GM18870 (cell line): ENCODE results near the gene FLT4.

Experiments
- ATAC-seq: cut with Tn5 transposase; IDR thresholded peaks from one replicate; pipeline ENCODE4 v1.9.1; 2021; ENCODE audit warnings: moderate library complexity; ENCODE audit not compliant: unreplicated experiment

Gene FLT4

DNA sequence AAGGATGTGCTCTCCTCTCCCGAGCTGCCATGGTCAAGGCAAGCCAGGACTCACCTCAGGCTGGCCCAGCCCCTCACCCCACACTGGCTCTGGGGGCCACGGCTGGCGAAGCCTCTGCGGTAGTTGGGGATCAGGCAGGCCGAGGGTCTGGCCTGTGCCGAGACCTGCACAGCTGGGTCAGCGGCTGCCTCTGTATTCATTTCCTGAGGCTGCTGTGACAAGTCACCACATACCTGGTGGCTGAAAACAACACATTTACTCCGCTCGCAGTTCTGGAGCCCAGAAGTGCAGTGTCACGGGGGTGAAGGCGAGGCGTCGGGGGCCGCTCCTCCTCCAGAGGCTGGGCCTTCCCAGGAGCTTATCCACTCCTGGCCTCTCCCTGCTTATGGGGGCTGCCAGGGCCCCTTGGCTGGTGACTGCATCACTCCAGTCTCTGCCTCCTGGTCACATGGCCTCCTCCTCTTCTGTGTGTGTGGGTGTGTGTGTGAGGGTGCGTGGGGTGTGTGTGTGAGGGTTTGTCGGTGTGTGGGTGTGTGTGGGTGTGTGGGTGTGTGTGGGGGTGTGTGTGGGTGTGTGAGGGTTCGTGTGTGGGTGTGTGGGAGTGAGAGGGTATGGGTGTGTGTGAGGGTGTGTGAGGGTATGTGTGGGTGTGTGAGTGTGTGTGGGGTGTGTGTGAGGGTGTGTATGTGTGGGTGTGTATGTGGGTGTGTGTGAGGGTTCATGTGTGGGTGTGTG lies 54.9 kb downstream of the FLT4 start:
- no peak for ATAC-seq

DNA sequence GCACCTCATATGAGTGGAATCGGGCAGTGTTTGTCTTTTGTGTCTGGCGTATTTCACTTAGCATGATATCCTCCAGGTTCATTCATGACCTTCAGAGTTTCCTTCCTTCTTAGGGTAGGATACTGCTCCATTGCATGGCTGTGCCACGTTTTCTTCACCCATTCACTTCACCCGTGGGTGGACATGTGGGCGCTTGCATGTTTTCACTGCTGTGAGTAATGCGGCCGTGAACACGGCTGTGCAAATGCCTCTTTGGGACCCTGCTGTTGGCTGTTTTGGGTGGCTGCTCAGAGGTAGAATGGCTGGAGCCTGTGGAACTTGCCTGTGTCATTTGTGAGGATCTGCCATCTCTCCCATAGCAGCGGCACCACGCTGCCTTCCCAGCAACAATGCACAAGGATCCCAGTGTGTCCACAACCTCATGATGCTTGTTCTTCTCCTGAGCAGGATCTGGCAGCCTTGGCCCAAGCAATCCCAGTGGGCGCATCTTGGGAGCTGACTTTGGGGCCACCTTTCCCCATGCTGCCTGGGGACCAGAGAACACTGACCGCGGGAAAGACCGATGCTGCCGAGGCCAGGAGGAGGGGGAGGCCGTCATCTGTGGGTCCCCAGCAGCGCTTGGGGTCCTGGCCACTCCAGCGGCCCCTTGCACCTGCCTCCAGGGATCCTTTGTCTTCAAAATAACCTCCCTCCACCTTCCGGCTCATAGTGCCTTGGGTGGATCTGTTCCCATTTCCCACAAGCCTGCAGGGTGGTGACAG lies 55.8 kb downstream of the FLT4 start:
- no peak for ATAC-seq

DNA sequence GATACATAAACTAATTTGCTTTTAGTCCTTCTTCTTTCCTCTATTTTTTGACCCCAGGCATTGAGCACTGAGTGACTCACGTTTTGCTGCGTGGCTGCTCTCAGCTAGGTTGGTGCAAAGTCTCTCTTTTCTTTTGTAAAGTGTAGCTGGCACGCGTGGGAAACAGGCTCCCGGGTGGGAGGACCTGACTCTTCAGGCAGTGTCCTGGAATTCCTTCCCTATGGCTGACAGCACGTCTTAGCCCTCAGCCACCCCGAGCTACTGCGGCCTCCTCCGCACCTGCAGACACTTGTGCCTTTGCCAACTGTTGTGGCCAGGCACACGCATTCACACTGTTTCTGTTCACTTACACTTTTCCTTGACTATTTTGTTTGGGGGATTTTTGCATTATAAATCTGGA lies 57.2 kb downstream of the FLT4 start:
- ATAC-seq: no peak

DNA sequence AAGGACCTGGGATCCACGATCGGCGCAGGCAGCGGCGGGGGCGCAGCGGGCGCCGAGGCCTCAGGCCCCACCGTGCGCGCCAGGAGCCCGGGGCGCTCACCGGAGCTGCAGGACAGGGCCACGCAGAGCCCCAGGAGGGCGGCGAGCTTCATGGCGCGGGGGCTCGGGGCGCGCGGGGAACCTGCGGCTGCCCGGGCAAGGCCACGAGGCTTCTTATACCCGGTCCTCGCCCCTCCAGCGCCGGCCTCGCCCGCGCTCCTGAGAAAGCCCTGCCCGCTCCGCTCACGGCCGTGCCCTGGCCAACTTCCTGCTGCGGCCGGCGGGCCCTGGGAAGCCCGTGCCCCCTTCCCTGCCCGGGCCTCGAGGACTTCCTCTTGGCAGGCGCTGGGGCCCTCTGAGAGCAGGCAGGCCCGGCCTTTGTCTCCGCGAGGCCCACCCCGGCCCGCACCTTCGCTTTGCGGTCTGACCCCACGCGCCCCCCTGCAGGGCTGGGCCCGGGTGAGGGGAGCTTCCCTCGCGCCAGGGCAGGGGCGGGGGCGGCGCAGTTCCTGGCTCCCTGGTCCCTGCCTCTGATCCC lies 58.0 kb downstream of the FLT4 start, which contains the start of gene SCGB3A1:
TSS of gene SCGB3A1 (minus strand) at position 189 of the 577 bp plus-strand sequence. CDS start at position 152, 37 bp downstream.
- ATAC-seq: no peak

DNA sequence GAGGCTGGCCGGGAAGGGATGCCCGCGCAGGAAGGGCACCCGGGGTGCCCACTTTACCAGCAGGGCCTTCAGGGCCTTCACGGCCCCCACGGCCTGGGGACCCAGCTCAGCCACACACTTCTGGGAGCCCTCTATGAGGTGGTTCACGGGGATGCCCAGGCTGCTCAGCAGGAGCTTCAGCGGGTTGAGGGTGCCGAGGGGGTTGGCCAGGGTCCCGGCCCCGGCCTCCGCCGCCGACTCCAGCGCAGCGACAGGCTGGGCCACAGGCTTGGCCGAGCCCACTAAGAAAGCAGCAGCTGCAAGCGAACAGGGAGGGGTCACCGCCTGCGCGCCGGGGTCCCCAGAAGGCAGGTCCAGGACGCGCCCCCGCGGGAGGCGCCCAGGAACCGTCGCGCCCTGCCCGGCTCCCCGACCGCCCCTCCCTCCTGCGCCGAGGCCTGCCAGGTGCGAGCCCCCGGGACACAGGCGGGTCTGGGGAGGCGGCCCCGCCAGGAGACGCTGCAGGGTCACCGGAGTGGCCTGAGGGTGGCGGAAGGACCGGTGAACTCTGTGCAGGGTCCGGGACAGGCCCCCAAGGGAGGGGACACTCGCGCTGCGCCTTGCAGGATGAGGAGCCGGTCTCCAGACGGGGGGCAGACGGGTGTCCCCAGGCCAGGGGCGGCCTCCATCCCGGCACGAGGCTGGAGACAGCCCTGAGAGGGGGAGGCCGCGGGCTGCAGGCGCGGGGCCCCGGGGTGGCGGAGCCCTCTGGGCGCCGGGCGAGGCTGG lies 58.7 kb downstream of the FLT4 start:
- no peak for ATAC-seq

DNA sequence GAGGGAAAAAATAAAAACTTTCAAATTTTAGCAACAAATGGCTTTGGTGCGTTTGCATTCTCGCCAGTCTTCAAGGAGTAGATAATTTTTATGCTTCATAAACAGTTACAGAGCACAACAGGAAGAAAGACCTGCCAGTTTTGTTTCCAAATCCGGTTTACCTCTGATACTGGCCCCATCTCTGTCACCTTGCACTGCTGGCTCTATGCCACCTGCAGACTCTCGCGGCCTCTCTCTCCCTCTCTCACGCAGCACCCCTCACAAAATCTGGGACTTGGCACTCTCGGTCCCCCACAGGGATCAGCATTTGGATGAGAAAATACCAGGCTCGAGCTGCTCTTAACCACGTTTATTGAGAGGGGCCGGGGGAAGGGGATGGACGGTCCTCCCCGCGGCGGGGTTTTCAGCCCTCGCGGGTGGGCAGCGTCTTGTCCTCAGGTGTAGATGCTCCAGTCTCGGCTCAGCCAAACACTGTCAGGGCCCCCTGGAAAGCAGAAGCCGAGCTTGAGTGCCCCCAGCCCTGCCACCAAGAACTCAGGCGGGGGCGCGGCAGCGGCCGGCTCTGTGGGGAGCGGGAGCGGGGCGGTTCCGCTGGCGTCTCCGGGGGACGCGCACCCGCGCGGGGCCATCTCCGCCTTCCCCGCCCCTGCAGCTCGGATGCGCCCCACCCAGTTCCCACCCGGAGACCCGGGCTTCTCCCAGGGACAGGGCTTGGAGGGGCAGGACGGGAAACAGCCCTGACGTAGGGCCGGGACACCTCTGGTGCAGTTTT lies 59.4 kb downstream of the FLT4 start:
- no peak for ATAC-seq

DNA sequence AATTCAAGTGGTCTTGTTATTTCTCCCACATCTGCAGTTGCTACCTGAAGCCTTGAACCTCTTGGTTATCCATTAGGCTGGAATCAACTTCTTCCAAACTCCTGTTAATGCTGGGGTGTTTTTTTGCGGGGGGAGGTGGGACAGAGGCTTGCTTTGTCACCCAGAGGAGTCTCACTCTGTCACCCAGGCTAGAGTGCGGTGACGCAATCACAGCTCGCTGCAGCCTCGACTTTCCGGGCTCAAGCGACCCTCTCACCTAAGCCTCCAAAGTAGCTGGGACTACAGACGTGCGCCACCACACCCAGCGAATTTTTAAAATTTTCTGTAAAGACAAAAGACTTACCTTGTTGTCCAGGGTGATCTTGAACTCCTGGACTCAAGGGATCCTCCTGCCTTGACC lies 62.5 kb downstream of the FLT4 start:
- no peak for ATAC-seq

DNA sequence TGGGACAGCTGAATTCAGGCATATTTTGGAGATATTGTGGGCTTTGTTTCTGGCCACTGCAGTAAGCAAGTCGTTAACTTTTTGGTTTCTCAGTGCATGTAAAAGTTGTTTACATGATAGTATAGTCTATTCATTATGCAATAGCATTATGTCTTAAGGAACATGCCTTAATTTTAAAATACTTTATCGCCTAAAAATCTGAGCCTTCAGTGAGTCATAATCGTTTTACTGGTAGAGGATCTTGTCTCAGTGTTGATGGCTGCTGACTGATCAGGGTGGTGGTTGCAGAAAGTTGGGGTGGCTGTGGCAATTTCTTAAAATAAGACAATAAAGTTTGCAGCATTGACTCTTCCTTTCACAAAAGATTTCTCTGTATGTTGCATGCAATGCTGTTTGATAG lies 63.2 kb downstream of the FLT4 start:
- no peak for ATAC-seq

DNA sequence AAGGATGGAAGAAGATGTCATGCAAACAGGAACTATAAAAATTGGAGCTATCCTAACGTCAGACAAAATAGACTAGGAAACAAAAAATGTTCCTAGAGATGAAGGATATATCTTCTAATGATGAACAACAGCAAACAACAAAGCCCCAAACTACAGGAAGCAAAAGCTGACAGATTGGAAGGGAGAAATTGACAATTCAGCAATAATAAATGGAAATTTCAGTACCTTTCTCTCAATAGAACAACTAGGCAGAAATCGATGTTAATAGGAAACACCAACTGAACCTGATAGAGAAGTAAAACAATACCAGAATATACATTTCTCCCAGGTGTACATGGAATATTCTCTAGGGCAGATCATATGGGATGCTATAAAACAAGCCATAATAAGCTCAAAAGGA lies 65.7 kb downstream of the FLT4 start:
- ATAC-seq: no peak

DNA sequence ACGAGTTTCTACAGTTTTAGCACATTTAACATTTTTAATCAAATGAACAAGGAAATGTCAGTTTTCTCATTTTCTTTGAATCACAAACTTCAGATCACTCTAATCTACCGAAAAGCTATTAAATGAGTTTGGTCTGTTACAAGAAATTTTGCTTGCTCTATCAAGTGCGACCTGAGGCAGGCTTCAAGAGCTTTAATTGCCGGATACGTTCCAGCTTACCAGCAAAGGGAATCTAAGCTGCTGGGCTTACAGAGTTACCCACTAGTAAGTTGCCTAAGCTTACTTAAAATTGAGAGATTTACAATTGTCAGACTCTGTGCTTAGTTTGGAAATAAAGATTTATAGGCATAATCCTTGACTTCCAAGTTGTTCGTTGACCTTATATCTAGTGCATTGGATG lies 68.7 kb downstream of the FLT4 start:
- no peak for ATAC-seq

DNA sequence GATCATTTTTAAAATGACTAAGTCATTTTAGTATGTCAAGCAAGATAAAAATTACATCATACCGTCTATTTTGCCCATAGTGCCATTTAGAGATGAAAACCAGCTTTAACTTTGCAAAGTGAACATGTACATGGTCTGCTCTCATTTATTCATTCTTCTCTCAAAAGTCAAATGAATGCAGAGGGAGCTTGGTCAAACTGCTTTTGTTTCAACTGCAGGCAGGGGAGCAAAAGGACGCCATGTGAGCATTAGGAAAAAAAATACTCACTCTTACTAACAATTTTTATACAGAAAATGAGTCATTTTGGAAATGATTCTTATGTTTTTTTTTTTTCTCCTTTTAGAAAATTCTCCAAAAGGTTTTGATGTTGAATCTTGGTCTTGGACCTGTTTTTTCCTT lies 73.8 kb downstream of the FLT4 start:
- ATAC-seq: no peak

DNA sequence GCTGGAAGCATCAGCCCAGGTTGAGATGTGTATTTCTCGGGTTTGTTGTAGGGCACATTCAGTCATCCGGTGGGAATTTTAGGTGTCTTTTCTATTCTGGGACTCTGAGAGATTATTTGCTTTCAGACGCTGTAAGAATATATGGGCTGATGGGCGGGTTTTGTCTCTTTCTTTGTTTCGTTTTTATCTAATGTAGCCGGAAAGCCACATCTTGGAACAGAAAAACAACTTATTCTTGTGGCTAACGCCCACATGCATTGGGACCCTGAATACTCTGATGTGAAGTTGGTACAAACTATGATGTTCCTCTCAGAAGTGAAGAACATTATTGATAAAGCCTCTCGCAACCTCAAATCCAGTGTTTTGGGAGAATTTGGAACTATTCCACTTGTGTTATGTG lies 80.5 kb downstream of the FLT4 start:
- ATAC-seq: no peak

DNA sequence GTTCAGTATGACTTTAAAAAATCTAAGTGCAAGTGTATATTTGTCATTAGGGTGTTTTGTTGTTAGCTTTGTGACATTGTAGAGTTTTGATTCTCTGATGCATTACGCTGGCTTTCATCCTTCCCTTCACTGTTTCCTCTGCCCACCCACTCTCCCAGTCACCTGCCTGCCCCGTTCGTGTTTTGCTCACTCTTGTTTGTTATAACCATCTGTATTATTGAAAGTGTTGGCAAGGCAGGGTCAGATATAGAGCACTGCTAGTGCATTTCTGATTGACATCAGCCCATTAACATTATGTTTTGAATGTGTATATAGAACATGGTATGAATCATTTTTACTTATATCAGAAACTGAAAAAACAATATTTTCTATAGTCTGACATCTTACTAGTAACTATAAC lies 85.4 kb downstream of the FLT4 start:
- no peak for ATAC-seq

DNA sequence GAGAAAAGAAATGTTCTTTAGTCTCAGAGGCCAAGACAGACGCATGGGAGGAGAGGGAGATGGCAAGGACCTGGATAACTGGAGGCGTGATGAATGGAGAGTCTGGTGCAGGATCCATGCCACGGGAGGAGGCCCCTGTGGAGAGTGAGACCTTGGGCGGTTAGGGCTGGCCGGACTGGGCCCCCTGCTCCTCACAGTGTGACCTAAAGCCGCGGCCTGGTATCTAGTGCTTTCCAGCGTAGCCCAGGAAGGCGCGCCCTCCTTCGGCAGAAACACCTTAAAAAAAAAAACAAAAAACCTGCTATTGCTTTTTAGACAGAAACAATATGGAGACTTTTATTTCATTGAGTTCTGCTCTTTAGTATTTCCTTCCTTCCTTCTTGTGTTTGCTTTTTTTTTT lies 91.2 kb downstream of the FLT4 start:
- no peak for ATAC-seq

DNA sequence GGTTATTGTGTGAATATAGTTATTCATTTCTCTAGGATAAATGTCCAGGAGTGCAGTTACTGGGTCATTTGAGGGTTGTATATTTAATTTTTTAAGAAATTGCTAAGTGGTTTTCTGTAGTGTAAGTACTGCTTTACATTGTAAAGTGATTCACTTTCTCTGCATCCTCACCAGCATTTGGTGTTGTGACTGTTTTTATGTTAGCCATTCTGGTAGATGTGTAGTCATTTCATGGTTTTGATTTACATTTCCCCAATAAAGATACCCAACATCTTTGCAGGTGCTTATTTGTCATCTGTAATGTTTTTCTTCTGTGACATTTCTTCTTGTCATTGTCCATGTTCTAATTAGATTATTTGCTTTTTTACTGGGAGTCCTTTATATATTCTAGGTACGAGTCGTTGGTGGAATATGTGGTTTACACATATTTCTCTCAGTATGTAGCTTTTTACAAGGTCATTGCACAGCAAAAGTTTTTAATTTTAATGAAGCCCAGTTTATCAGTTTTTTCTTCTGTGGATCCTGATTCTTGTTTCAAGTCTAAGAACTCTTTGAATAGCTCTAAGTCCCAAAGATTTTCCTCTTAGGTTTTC lies 92.1 kb downstream of the FLT4 start:
- ATAC-seq: no peak

DNA sequence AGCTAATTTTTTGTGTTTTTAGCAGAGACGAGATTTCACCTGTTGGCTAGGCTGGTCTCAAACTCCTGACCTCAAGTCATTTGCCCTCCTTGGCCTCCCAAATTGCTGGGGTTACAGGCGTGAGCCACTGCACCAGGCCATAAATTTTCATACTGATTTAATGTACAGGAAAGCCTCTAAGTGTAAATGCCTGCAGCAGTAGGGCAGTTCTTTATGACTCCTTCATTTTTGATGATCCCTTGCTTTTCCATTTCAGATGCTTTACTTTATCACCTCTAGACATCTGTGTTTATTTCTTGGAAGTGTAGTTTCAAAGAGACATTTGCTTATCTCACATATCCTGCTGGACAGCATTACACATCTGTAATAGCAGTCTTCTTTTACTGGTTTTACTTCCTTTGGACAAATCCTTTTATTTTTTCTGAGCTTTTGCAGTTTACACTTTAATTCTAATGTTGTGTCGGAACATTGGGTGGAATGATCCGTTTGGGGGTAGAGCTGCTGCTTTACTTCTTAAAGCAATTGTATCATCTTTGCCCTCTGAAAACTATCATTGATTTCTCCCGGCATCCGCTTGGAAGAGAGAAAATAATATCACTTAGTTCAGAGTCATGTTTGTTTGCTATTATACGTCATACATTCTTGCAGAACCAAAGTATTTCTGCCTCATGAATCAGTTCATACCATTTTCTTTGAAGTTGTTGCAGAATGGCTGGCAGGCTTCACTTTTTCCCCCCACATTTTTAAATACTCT lies 94.1 kb downstream of the FLT4 start:
- no peak for ATAC-seq

DNA sequence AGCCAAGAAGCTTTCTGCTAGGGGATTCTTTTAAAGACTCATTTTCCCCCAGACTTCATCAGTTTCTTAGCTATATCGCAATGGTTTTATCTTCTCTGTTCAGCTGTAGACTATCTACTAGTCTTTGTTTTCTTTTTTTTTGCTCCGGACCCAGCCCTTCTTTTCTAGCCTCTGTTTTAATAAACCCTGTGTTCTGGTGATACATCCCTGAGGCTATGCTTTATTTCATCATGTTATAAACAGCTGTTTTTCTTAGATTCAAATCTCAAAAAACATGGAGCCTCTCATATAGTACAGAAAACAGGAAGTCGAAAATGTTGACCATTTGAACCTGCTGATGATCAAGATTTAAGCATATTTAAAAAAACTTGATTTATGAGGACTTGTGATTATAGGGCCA lies 95.9 kb downstream of the FLT4 start:
- no peak for ATAC-seq
